K562 (cell line): ENCODE data around the gene PDCD1. TPM values are rescaled to one million over a fixed set of nuclear protein-coding genes. Genes with fewer than 3 reads are reported as not detected.
"Not testable (repeated sequence)": the region's sequence is repeated elsewhere in the genome, so short reads cannot be mapped to it uniquely, and the experiment has no call there.

ENCODE experiments used
- ATAC-seq: fragments of 200-7000 bp; cut with Tn5 transposase; 3 replicates; pipeline ENCODE4 v1.9.1; 2020; ENCODE audit warnings: moderate library complexity
- BruUV-seq: library from RNA; stranded (reverse); fragments of 400-500 nt; replicated peaks from 2 replicates; lab custom pipeline; 2021; lab: Mats Ljungman, UMichigan
- CTCF ChIA-PET: fragments of 300-600 bp; formaldehyde crosslinking; extraction: SDS; loops from one replicate; lab custom pipeline; 2021; ENCODE audit warnings: low intra/inter-chr PET ratio; lab: Yijun Ruan, JAX
- POLR2A ChIA-PET: fragments of 300-600, 350-650 bp; sonication (Branson Sonifier 250); formaldehyde crosslinking; extraction: SDS; loops from one replicate; lab custom pipeline; 2021; ENCODE audit warnings: antibody characterized with exemption, inconsistent platforms; lab: Yijun Ruan, JAX
- DNase-seq, 4 experiments: peaks; one replicate each; pipeline versions ENCODE4 v3.0.0 to v3.0.0-alpha.2; 2011 to 2018; ENCODE audit warnings: low spot score in 3 of 4, mixed read lengths in 3 of 4; ENCODE audit errors: extremely low read depth in 1 of 4
- FAIRE-seq: peaks from 2 replicates; lab custom pipeline; 2011; peaks lifted over from hg19 to GRCh38; lab: Jason Lieb, UNC
- H2AFZ ChIP-seq: 2 replicates; pipeline ENCODE4 v1.6.0; 2011; ENCODE audit warnings: low read depth, low read length, control low read depth, inconsistent platforms
- H3K27ac ChIP-seq: fragments of 200-600 bp; 3 replicates; pipeline ENCODE4 v1.8.0; 2011; ENCODE audit warnings: low read depth, mild to moderate bottlenecking, control low read depth, inconsistent platforms, low read length, moderate library complexity, mixed read lengths; ENCODE audit errors: extremely low read depth
- H3K27me3 ChIP-seq, 2 experiments: fragments of 300-600 bp in 1 of 2; 2 replicates in 1 of 2; 3 replicates in 1 of 2; pipeline versions ENCODE4 v1.6.0 to v1.8.0; 2011; ENCODE audit warnings: inconsistent platforms in 2 of 2, low read length in 2 of 2, mild to moderate bottlenecking in 1 of 2, mixed read lengths in 1 of 2, moderate library complexity in 1 of 2; ENCODE audit not compliant: control insufficient read depth in 2 of 2, insufficient read depth in 2 of 2
- H3K36me3 ChIP-seq: fragments of 300-600 bp; 3 replicates; pipeline ENCODE4 v1.8.0; 2011; ENCODE audit warnings: mild to moderate bottlenecking, low read length, inconsistent platforms; ENCODE audit not compliant: control insufficient read depth, insufficient read depth
- H3K4me1 ChIP-seq, 2 experiments: fragments of 200-600 bp in 1 of 2; replicated peaks in 1 of 2; 2 replicates in 1 of 2; 3 replicates in 1 of 2; pipeline versions ENCODE4 v1.5.1 to v1.8.0; 2011; ENCODE audit warnings: inconsistent platforms in 2 of 2, low read length in 2 of 2, mild to moderate bottlenecking in 1 of 2, mixed read lengths in 1 of 2, moderate library complexity in 1 of 2; ENCODE audit not compliant: control insufficient read depth in 2 of 2, insufficient read depth in 2 of 2
- H3K4me2 ChIP-seq: 2 replicates; pipeline ENCODE4 v1.6.1; 2011; ENCODE audit warnings: low read length, control low read depth, inconsistent platforms, mixed read lengths; ENCODE audit not compliant: insufficient read depth
- H3K4me3 ChIP-seq: fragments of 200-600 bp; sonication (generic), shearing (Covaris generic); 2 replicates; pipeline ENCODE4 v1.5.1; 2016; ENCODE audit warnings: control low read depth, inconsistent platforms
- H3K79me2 ChIP-seq: fragments of 200-600 bp; 3 replicates; pipeline ENCODE4 v1.8.0; 2011; ENCODE audit warnings: low read length, inconsistent platforms; ENCODE audit not compliant: control insufficient read depth, insufficient read depth
- H3K9ac ChIP-seq, 2 experiments: 2 replicates each; pipeline versions ENCODE4 v1.6.0 to v1.6.1; 2011; ENCODE audit warnings: low read depth in 2 of 2, low read length in 2 of 2, control low read depth in 1 of 2, inconsistent platforms in 1 of 2, mild to moderate bottlenecking in 1 of 2, mixed read lengths in 1 of 2; ENCODE audit not compliant: insufficient read depth in 1 of 2
- H3K9me1 ChIP-seq: one replicate; pipeline ENCODE4 v1.6.0; 2011; ENCODE audit warnings: inconsistent platforms, mild to moderate bottlenecking, low read length, moderate library complexity; ENCODE audit not compliant: control insufficient read depth, insufficient read depth
- H3K9me3 ChIP-seq: replicated peaks from 2 replicates; pipeline ENCODE4 v1.5.1; 2011; ENCODE audit warnings: low read depth, low read length, inconsistent platforms; ENCODE audit not compliant: control insufficient read depth, insufficient read depth
- H4K20me1 ChIP-seq: replicated peaks from 2 replicates; pipeline ENCODE4 v1.6.1; 2011; ENCODE audit warnings: low read length, inconsistent platforms, mixed read lengths; ENCODE audit not compliant: control insufficient read depth, insufficient read depth
- CBX3 ChIP-seq, 2 experiments: IDR thresholded peaks; 1 replicate in 1 of 2; 2 replicates in 1 of 2; pipeline ENCODE4 v1.6.1; 2012; ENCODE audit warnings: inconsistent platforms in 2 of 2, low read length in 2 of 2, borderline replicate concordance in 1 of 2, control low read depth in 1 of 2
- PHF8 ChIP-seq: fragments of 200-600 bp; sonication (generic); IDR thresholded peaks from 2 replicates; pipeline ENCODE4 v1.6.1; 2012; ENCODE audit warnings: mixed run types, mild to moderate bottlenecking, inconsistent platforms, low read length, moderate library complexity, borderline replicate concordance
- RB1 ChIP-seq: fragments of 450-650 bp; IDR thresholded peaks from 2 replicates; pipeline ENCODE4 v1.6.1; 2017; ENCODE audit warnings: low read depth, mild to moderate bottlenecking
- SMAD4 ChIP-seq: fragments of 250-450 bp; sonication (Bioruptor Pico); conservative IDR thresholded peaks from 2 replicates; pipeline ENCODE4 v1.8.0; 2021; ENCODE audit warnings: inconsistent platforms, mild to moderate bottlenecking, moderate library complexity
- SMC3 ChIP-seq: conservative IDR thresholded peaks from 2 replicates; pipeline ENCODE4 v1.6.1; 2011; ENCODE audit warnings: low read depth, low read length, improper control_type of control experiment; ENCODE audit not compliant: insufficient read depth
- STAG1 ChIP-seq: sonication (generic); formaldehyde crosslinking; IDR thresholded peaks from 2 replicates; pipeline ENCODE4 v1.5.0; 2020; ENCODE audit warnings: missing genetic modification reagents, borderline replicate concordance
- TRIM24 ChIP-seq, 2 experiments: fragments of 450-650 bp; IDR thresholded peaks; 2 replicates each; pipeline ENCODE4 v1.6.1; 2016
- YY1 ChIP-seq, 3 experiments: IDR thresholded peaks; 2 replicates each; pipeline ENCODE4 v1.6.1; 2011; ENCODE audit warnings: low read length in 2 of 3, mild to moderate bottlenecking in 2 of 3, moderate library complexity in 2 of 3, borderline replicate concordance in 1 of 3, control low read depth in 1 of 3, low read depth in 1 of 3; ENCODE audit not compliant: insufficient read depth in 3 of 3, insufficient replicate concordance in 2 of 3, control insufficient read depth in 1 of 3, insufficient read length in 1 of 3; ENCODE audit errors: extremely low read depth in 1 of 3
- ZBTB33 ChIP-seq: sonication (generic); formaldehyde crosslinking; IDR thresholded peaks from 2 replicates; pipeline ENCODE4 v1.8.1; 2023; ENCODE audit warnings: mild to moderate bottlenecking, missing genetic modification reagents
- WGBS: fragments of 100-300 bp; shearing (Covaris generic); methylation state at CpG from one replicate; pipeline ENCODE4 v1.1.6; 2016; ENCODE audit warnings: low coverage, mixed read lengths; ENCODE audit not compliant: insufficient coverage; ENCODE audit errors: missing lambda C conversion rate; 5-methylcytosine and 5-hydroxymethylcytosine counted together
- in situ Hi-C: fragments of 300-500 bp; cut with MboI; formaldehyde crosslinking; loops from 4 replicates; pipeline ENCODE4 v1.15.0; 2018; ENCODE audit warnings: inconsistent platforms, mixed read lengths
- intact Hi-C: fragments of 100-400 bp; cut with micrococcal nuclease; formaldehyde crosslinking; loops from 2 replicates; pipeline ENCODE4 v1.14.2; 2022
- polyA plus RNA-seq, 8 experiments: library from polyadenylated mRNA; depleted of rRNA in 4 of 8; stranded (reverse) in 5 of 8; unstranded in 3 of 8; fragments of >200 nt; fragmentation: Nextera tagmentation in 2 of 8; fragmentation: Illumina TruSeq in 1 of 8; extraction: Ambion mirVana in 2 of 8; extraction: Trizol in 1 of 8; gene quantifications; 2 replicates each; pipeline versions ENCODE4 v1.2.1 to v1.2.3, GENCODE V29; 2011 to 2014; ENCODE audit warnings: inconsistent platforms in 1 of 8, missing spikeins in 1 of 8
- total RNA-seq, 7 experiments: library from RNA; depleted of rRNA in 6 of 7; stranded (reverse); fragments of >200 nt in 6 of 7; fragmentation: Illumina TruSeq in 2 of 7; extraction: Trizol in 2 of 7; gene quantifications; 2 replicates each; pipeline versions ENCODE4 v1.2.1 to v1.2.3, GENCODE V29; 2011 to 2021; ENCODE audit warnings: low replicate concordance in 1 of 7
- TF ChIP-seq, protein P1 (sequence below), 3 experiments: IDR thresholded peaks in 2 of 3; conservative IDR thresholded peaks in 1 of 3; 2 replicates each; pipeline ENCODE4 v1.5.1; 2011 to 2012; ENCODE audit warnings: low read length in 3 of 3, mild to moderate bottlenecking in 3 of 3, control low read depth in 2 of 3, improper control_type of control experiment in 1 of 3, inconsistent platforms in 1 of 3, low read depth in 1 of 3, mixed read lengths in 1 of 3, moderate library complexity in 1 of 3; ENCODE audit not compliant: insufficient read depth in 2 of 3

Gene PDCD1
- total and polyA plus RNA-seq, 9 of the 15 experiments (the other 6 are each of a cell fraction or from before 2014, with no cell fraction given): 0.15 to 2.5 (median 1.0) TPM; not detected in 2

GRCh38 chr2:241876528-241877196 lies 18.0 kb upstream of the PDCD1 start (continued):
- TF ChIP-seq YY1 (IDR thresholded peaks at IDR 0.05; ENCODE audit: borderline replicate concordance in 1 of 3, control insufficient read depth in 1 of 3, extremely low read depth in 1 of 3, insufficient read depth in 3 of 3, insufficient read length in 1 of 3, insufficient replicate concordance in 2 of 3, low read depth in 1 of 3, low read length in 2 of 3): no peak
- no peak for TF ChIP-seq PHF8

GRCh38 chr2:241875754-241876527 lies 17.2 kb upstream of the PDCD1 start:
- in situ Hi-C loops (loop anchor here (5.0 kb wide), 1 partner anchor 149 kb away; no protein-coding TSS in a partner anchor), intact Hi-C loops (loop anchor here (5.0 kb wide), 1 partner anchor 209 kb away; no protein-coding TSS in a partner anchor)
- BruUV-seq, POLR2A ChIA-PET, H3K4me3 ChIP-seq, H3K4me2 ChIP-seq, H3K79me2 ChIP-seq, H4K20me1 ChIP-seq, H3K9me1 ChIP-seq, H2AFZ ChIP-seq, H3K9me3 ChIP-seq, H3K27me3 ChIP-seq, H3K36me3 ChIP-seq, H3K27ac ChIP-seq, ATAC-seq, H3K9ac ChIP-seq: not testable (repeated sequence)
- peaks cover 6 to 56% of the 10 kb centered on the region in 2 experiments; a peak in 4 of 5 replicates for H3K4me1 ChIP-seq
- WGBS: 29% methylated on average over 13 of the region's 22 CpGs
- CTCF ChIA-PET: interaction anchor here (0.6 kb wide), 1 partner anchor 82 kb away, joined by 3 read pairs; no protein-coding TSS in a partner anchor
- peak; percentile 74 for FAIRE-seq
- peak in 1 of 4 experiments; percentile 66 for DNase-seq
- TF ChIP-seq CBX3 (IDR thresholded peaks at IDR 0.05; ENCODE audit: borderline replicate concordance in 1 of 2, low read length in 2 of 2) (peak in 1 of 2 experiments; percentile 61; a peak in 1 of 3 replicates), TRIM24 (IDR thresholded peaks at IDR 0.05) (0 out of 4 replicates have a peak, but pooled peaks of 1 of the 2 experiments have one; percentile 37), RB1 (0 out of 2 replicates have a peak, but pooled peaks have one; percentile 14), SMC3 (0 out of 2 replicates have a peak, but pooled peaks have one; percentile 6), SMAD4 (CRISPR knock-in tag) (peak; percentile 44), STAG1 (peak; percentile 62; the same call in 1 of the 2 replicates), ZBTB33 (CRISPR knock-in tag) (peak; percentile 92)
- TF ChIP-seq, protein P1, sequence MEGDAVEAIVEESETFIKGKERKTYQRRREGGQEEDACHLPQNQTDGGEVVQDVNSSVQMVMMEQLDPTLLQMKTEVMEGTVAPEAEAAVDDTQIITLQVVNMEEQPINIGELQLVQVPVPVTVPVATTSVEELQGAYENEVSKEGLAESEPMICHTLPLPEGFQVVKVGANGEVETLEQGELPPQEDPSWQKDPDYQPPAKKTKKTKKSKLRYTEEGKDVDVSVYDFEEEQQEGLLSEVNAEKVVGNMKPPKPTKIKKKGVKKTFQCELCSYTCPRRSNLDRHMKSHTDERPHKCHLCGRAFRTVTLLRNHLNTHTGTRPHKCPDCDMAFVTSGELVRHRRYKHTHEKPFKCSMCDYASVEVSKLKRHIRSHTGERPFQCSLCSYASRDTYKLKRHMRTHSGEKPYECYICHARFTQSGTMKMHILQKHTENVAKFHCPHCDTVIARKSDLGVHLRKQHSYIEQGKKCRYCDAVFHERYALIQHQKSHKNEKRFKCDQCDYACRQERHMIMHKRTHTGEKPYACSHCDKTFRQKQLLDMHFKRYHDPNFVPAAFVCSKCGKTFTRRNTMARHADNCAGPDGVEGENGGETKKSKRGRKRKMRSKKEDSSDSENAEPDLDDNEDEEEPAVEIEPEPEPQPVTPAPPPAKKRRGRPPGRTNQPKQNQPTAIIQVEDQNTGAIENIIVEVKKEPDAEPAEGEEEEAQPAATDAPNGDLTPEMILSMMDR (IDR thresholded peaks at IDR 0.05 in 2 of 3, conservative IDR thresholded peaks at IDR 0.05 in 1 of 3; ENCODE audit: insufficient read depth in 2 of 3, low read depth in 1 of 3, low read length in 3 of 3): peak; percentile 33 to 43 (median 42)
